Sigmoid colon (tissue), 4 donors: ENCODE measurements around the gene GALR3.

Experiments used
- CTCF ChIP-seq, 4 experiments: fragments of 450-650 bp in 3 of 4; fragments of 200-600 bp in 1 of 4; IDR thresholded peaks; one replicate each; pipeline ENCODE4 v1.5.1; 2016 to 2019; ENCODE audit warnings: antibody characterized with exemption in 4 of 4, mild to moderate bottlenecking in 3 of 4, moderate library complexity in 2 of 4
- EP300 ChIP-seq, 4 donors: sonication (generic); formaldehyde crosslinking; IDR thresholded peaks; one replicate each; pipeline ENCODE4 v1.6.1; 2017; ENCODE audit warnings: antibody characterized with exemption in 4 of 4
- POLR2A ChIP-seq, 2 donors: fragments of 450-650 bp; IDR thresholded peaks; one replicate each; pipeline ENCODE4 v1.6.1; 2016; ENCODE audit warnings: antibody characterized with exemption in 2 of 2, mild to moderate bottlenecking in 2 of 2, moderate library complexity in 2 of 2
- POLR2AphosphoS5 ChIP-seq, 4 donors: sonication (generic); formaldehyde crosslinking; IDR thresholded peaks; one replicate each; pipeline ENCODE4 v1.6.1; 2017; ENCODE audit warnings: antibody characterized with exemption in 4 of 4

DNA sequence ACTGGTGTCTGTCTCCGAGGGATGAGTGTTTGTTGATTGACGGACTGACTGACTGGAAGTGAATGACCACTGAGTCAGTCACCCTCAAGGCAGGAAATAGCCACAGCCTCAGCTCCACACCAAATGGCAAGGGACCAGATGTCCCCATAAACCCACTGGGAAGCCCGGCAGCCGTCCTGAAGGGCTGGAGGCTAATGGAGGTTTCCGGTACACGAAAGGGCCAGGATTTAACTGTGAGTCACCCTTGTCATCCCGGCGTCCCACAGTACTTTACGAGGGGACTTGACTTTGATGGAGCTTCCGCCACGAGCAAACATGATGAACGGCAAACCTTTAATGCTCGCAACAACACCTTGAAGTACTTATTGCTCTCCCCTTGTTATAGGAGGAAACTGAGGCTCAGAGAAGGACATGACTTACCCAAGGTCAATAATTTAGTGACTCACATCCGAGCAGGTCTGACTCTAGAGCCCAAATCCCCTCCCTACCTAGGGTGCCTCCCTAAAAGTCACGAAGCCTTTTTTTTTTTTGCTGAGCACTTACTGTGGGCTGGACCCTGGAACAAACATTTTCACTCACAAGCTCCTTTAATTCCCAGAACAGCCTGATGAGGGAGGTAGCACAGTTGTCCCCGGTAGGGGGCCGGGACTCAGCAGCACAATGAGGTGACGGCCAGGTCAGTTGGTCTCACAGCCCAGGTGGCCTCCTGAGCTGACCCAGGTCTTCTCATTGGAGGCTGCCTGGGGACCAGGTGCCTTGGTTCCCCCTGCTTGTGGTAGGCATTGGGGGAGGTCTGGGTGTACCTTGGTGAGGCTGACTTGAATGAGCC is 40.6 kb upstream of the GALR3 start:
- TF ChIP-seq CTCF (IDR thresholded peaks at IDR 0.05) (no peak), POLR2A (IDR thresholded peaks at IDR 0.05) (no peak), EP300 (IDR thresholded peaks at IDR 0.05) (no peak), POLR2AphosphoS5 (IDR thresholded peaks at IDR 0.05) (peak in 1 of 4 donors; percentile 4)
